Duodenal mucosa (tissue), 2 donors: ENCODE results near the gene SLC10A1.
A peak's percentile ranks its signal among the peaks of the same experiment; 100 is the strongest.

Source experiments
- H3K27ac ChIP-seq: one replicate; pipeline ENCODE4 v1.7.0; 2013; ENCODE audit warnings: low read depth, low read length
- H3K27me3 ChIP-seq, 2 donors: one replicate each; pipeline ENCODE4 v1.7.0; 2013; ENCODE audit warnings: low read length in 2 of 2, control low read depth in 1 of 2; ENCODE audit not compliant: insufficient read depth in 2 of 2, control insufficient read depth in 1 of 2
- H3K36me3 ChIP-seq, 2 donors: one replicate each; pipeline ENCODE4 v1.7.0; 2013; ENCODE audit warnings: low read length in 2 of 2, control low read depth in 1 of 2; ENCODE audit not compliant: insufficient read depth in 2 of 2, control insufficient read depth in 1 of 2
- H3K4me1 ChIP-seq, 2 donors: one replicate each; pipeline ENCODE4 v1.7.0; 2013; ENCODE audit warnings: low read length in 2 of 2, control low read depth in 1 of 2; ENCODE audit not compliant: insufficient read depth in 2 of 2, control insufficient read depth in 1 of 2
- H3K4me3 ChIP-seq, 2 donors: one replicate each; pipeline ENCODE4 v1.7.0; 2013; ENCODE audit warnings: low read length in 2 of 2, low read depth in 1 of 2
- H3K9ac ChIP-seq, 2 donors: one replicate each; pipeline ENCODE4 v1.7.0; 2013; ENCODE audit warnings: low read length in 2 of 2, low read depth in 1 of 2
- H3K9me3 ChIP-seq, 2 donors: one replicate each; pipeline ENCODE4 v1.7.0; 2013; ENCODE audit warnings: low read length in 2 of 2, control low read depth in 1 of 2; ENCODE audit not compliant: control insufficient read depth in 1 of 2

Gene SLC10A1

GRCh38 chr14:69772082-69773017 lies 24.7 kb downstream of the SLC10A1 start:
- Histone ChIP-seq H3K9me3 (peaks cover 0 to under 1% of the 10 kb centered on the region in 2 donors), H3K4me1 (peaks cover 21 to 30% of the 10 kb centered on the region in 2 donors), H3K27ac (no peak overlapping the region), H3K36me3 (peaks cover 56 to 88% of the 10 kb centered on the region in 2 donors), H3K27me3 (no peaks in the 10 kb centered on the region), H3K4me3 (no peak overlapping the region), H3K9ac (no peak overlapping the region)

GRCh38 chr14:69771136-69771535 lies 25.9 kb downstream of the SLC10A1 start:
- no peak overlapping the region for H3K4me3 ChIP-seq
- peaks cover 48 to 77% of the 10 kb centered on the region in 2 donors for H3K36me3 ChIP-seq
- no peak overlapping the region for H3K27ac ChIP-seq
- peaks cover 21 to 36% of the 10 kb centered on the region in 2 donors for H3K4me1 ChIP-seq
- H3K27me3 ChIP-seq = no peaks in the 10 kb centered on the region
- H3K9ac ChIP-seq = no peak overlapping the region
- H3K9me3 ChIP-seq = peaks cover 0 to 4% of the 10 kb centered on the region in 2 donors

GRCh38 chr14:69770559-69770958 lies 26.5 kb downstream of the SLC10A1 start:
- H3K27me3 ChIP-seq = no peaks in the 10 kb centered on the region
- H3K4me3 ChIP-seq = no peak overlapping the region
- peaks cover 0 to 4% of the 10 kb centered on the region in 2 donors for H3K9me3 ChIP-seq
- peaks cover 21 to 36% of the 10 kb centered on the region in 2 donors for H3K4me1 ChIP-seq
- H3K27ac ChIP-seq = no peak overlapping the region
- no peak overlapping the region for H3K9ac ChIP-seq
- H3K36me3 ChIP-seq = peaks cover 48 to 71% of the 10 kb centered on the region in 2 donors

- Histone ChIP-seq H3K4me3 (peak overlapping the region in 1 of 2 donors; percentile 40), H3K36me3 (peaks cover 48 to 63% of the 10 kb centered on the region in 2 donors), H3K27ac (no peak overlapping the region)
These were observed 27.4 kb downstream of the SLC10A1 start for GRCh38 chr14:69769623-69770022.

GRCh38 chr14:69768873-69769272 lies 28.2 kb downstream of the SLC10A1 start:
- Histone ChIP-seq H3K9ac (peak overlapping the region in 1 of 2 donors; percentile 100), H3K4me3 (peak overlapping the region; percentile 98 to 99), H3K4me1 (peaks cover 21 to 36% of the 10 kb centered on the region in 2 donors), H3K27ac (no peak overlapping the region), H3K36me3 (peaks cover 48 to 55% of the 10 kb centered on the region in 2 donors), H3K9me3 (peaks cover 0 to 4% of the 10 kb centered on the region in 2 donors), H3K27me3 (no peaks in the 10 kb centered on the region)

More at GRCh38 chr14:69769623-69770022, 27.4 kb downstream of the SLC10A1 start:
- Histone ChIP-seq H3K9me3 (peaks cover 0 to 4% of the 10 kb centered on the region in 2 donors), H3K27me3 (no peaks in the 10 kb centered on the region), H3K4me1 (peaks cover 21 to 36% of the 10 kb centered on the region in 2 donors), H3K9ac (no peak overlapping the region)

- H3K27me3 ChIP-seq = no peaks in the 10 kb centered on the region
These were observed 29.6 kb downstream of the SLC10A1 start for GRCh38 chr14:69767369-69767999.

GRCh38 chr14:69766984-69767368 lies 30.1 kb downstream of the SLC10A1 start, which contains the start of gene SRSF5:
SRSF5 (plus strand) TSS chr14:69767142; CDS start chr14:69768157, 1,015 bp downstream.
- peak within 1 kb of the TSS; percentile 100 for H3K9ac ChIP-seq
- H3K27me3 ChIP-seq = no peaks in the 10 kb centered on the region
- H3K4me3 ChIP-seq = peak within 1 kb of the TSS; percentile 98 to 99
- H3K27ac ChIP-seq = peak within 1 kb of the TSS; percentile 100
- peaks cover 35 to 37% of the 10 kb centered on the region in 2 donors for H3K36me3 ChIP-seq
- H3K4me1 ChIP-seq = peaks cover 21 to 36% of the 10 kb centered on the region in 2 donors
- H3K9me3 ChIP-seq = peaks cover 0 to 4% of the 10 kb centered on the region in 2 donors

More at GRCh38 chr14:69767369-69767999, 29.6 kb downstream of the SLC10A1 start:
- peak overlapping the region; percentile 100 for H3K9ac ChIP-seq
- H3K27ac ChIP-seq = peak overlapping the region; percentile 100
- peaks cover 21 to 36% of the 10 kb centered on the region in 2 donors for H3K4me1 ChIP-seq
- H3K36me3 ChIP-seq = peaks cover 37 to 42% of the 10 kb centered on the region in 2 donors
- peak overlapping the region; percentile 98 to 99 for H3K4me3 ChIP-seq
- H3K9me3 ChIP-seq = peaks cover 0 to 4% of the 10 kb centered on the region in 2 donors

GRCh38 chr14:69763761-69764510 lies 33.1 kb downstream of the SLC10A1 start:
- H3K36me3 ChIP-seq = peaks cover 6 to 9% of the 10 kb centered on the region in 2 donors

GRCh38 chr14:69760810-69761209 lies 36.2 kb downstream of the SLC10A1 start:
- no peak overlapping the region for H3K9ac ChIP-seq
- peaks cover 3 to 7% of the 10 kb centered on the region in 2 donors for H3K4me1 ChIP-seq
- H3K27me3 ChIP-seq = no peaks in the 10 kb centered on the region
- H3K4me3 ChIP-seq = no peak overlapping the region
- no peaks in the 10 kb centered on the region for H3K36me3 ChIP-seq
- no peaks in the 10 kb centered on the region for H3K9me3 ChIP-seq
- no peak overlapping the region for H3K27ac ChIP-seq

More at GRCh38 chr14:69763761-69764510, 33.1 kb downstream of the SLC10A1 start:
- no peak overlapping the region for H3K27ac ChIP-seq
- no peak overlapping the region for H3K9ac ChIP-seq
- H3K9me3 ChIP-seq = peaks cover 0 to 4% of the 10 kb centered on the region in 2 donors
- no peak overlapping the region for H3K4me3 ChIP-seq
- H3K4me1 ChIP-seq = peaks cover 9 to 14% of the 10 kb centered on the region in 2 donors
- no peaks in the 10 kb centered on the region for H3K27me3 ChIP-seq
